A673 (cell line): ENCODE results near the gene VPS4A. TPM values are rescaled to one million over a fixed set of nuclear protein-coding genes. Genes with fewer than 3 reads are reported as not detected.

Experiments
- BruUV-seq: library from RNA; stranded (reverse); fragments of 400-500 nt; replicated peaks from 2 replicates; lab custom pipeline; 2021; lab: Mats Ljungman, UMichigan
- CTCF ChIA-PET: fragments of 300-600 bp; sonication (Branson Sonifier 250); formaldehyde crosslinking; loops from one replicate; lab custom pipeline; 2022; ENCODE audit warnings: antibody characterized with exemption; lab: Charles Lee
- POLR2A ChIA-PET: fragments of 300-600 bp; sonication (Branson Sonifier 250); formaldehyde crosslinking; loops from one replicate; lab custom pipeline; 2022; ENCODE audit warnings: antibody characterized with exemption; ENCODE audit not compliant: low non-redundant PET; lab: Charles Lee
- DNase-seq: peaks from one replicate; pipeline ENCODE4 v3.0.0-alpha.2; 2015; ENCODE audit warnings: low spot score
- H3K27ac ChIP-seq: fragments of 200-600 bp; sonication (generic); 2 replicates; pipeline ENCODE4 v1.5.1; 2016; ENCODE audit warnings: mixed run types, low read depth, mild to moderate bottlenecking, mixed read lengths, antibody characterized with exemption, low read length; ENCODE audit not compliant: poor library complexity, severe bottlenecking
- H3K27me3 ChIP-seq: fragments of 200-600 bp; sonication (generic); replicated peaks from 2 replicates; pipeline ENCODE4 v1.6.1; 2017; ENCODE audit warnings: mixed run types, low read depth, mild to moderate bottlenecking, mixed read lengths, antibody characterized with exemption, low read length; ENCODE audit not compliant: insufficient read depth, poor library complexity
- H3K36me3 ChIP-seq: fragments of 200-600 bp; sonication (generic); 2 replicates; pipeline ENCODE4 v1.6.1; 2016; ENCODE audit warnings: mixed run types, mild to moderate bottlenecking, mixed read lengths, antibody characterized with exemption, low read length; ENCODE audit not compliant: insufficient read depth, poor library complexity, severe bottlenecking
- H3K4me1 ChIP-seq: fragments of 200-600 bp; sonication (generic); 2 replicates; pipeline ENCODE4 v1.6.1; 2017; ENCODE audit warnings: mixed run types, mild to moderate bottlenecking, mixed read lengths, antibody characterized with exemption, low read length; ENCODE audit not compliant: insufficient read depth, poor library complexity, severe bottlenecking
- H3K4me3 ChIP-seq: fragments of 200-600 bp; sonication (generic); 2 replicates; pipeline ENCODE4 v1.5.1; 2016; ENCODE audit warnings: low read depth, mixed run types, mild to moderate bottlenecking, mixed read lengths, low read length; ENCODE audit not compliant: poor library complexity, severe bottlenecking
- H3K9me3 ChIP-seq: fragments of 200-600 bp; sonication (generic); 2 replicates; pipeline ENCODE4 v1.6.1; 2016; ENCODE audit warnings: mixed run types, low read depth, mild to moderate bottlenecking, mixed read lengths, antibody characterized with exemption, low read length; ENCODE audit not compliant: poor library complexity, severe bottlenecking
- CTCF ChIP-seq: fragments of 300-800, 200-600 bp; sonication (generic); conservative IDR thresholded peaks from 2 replicates; pipeline ENCODE4 v1.5.1; 2017; ENCODE audit warnings: low read depth, mild to moderate bottlenecking, antibody characterized with exemption, low read length, moderate library complexity, mixed read lengths
- EZH2 ChIP-seq: fragments of 200-600 bp; sonication (generic); IDR thresholded peaks from 2 replicates; pipeline ENCODE4 v1.6.1; 2017; ENCODE audit warnings: borderline replicate concordance, low read depth, mild to moderate bottlenecking, mixed read lengths, antibody characterized with exemption, low read length; ENCODE audit not compliant: poor library complexity, severe bottlenecking
- intact Hi-C: fragments of 100-400 bp; cut with micrococcal nuclease; formaldehyde crosslinking; loops from one replicate; pipeline ENCODE4 v1.10.0; 2022; ENCODE audit not compliant: unreplicated experiment
- total RNA-seq: library from RNA; stranded (reverse); gene quantifications from 2 replicates; pipeline ENCODE4 v1.2.3, GENCODE V29; 2021

VPS4A gene
- total RNA-seq, 1 experiment from 2014 or later, result 50.4 TPM

- no peak overlapping the region for H3K4me3 ChIP-seq
- no peak for DNase-seq
- H3K36me3 ChIP-seq, result peaks cover under 1% of the 10 kb centered on the region
- POLR2A ChIA-PET, result no interaction called here
- CTCF ChIA-PET, result no interaction called here
- H3K9me3 ChIP-seq, result no peaks in the 10 kb centered on the region
- no peak for TF ChIP-seq EZH2
- TF ChIP-seq CTCF, result no peak
- BruUV-seq, result no TSS peak
- intact Hi-C loops, result no loop called here
- H3K27me3 ChIP-seq, result no peaks in the 10 kb centered on the region
- no peak overlapping the region for H3K27ac ChIP-seq
- H3K4me1 ChIP-seq, result no peaks in the 10 kb centered on the region
These were observed 1.8 kb upstream of the VPS4A start for GRCh38 chr16:69309316-69309715.

GRCh38 chr16:69311533-69312387 lies 610 bp downstream of the VPS4A start:
- Histone ChIP-seq H3K4me1 (no peaks in the 10 kb centered on the region), H3K9me3 (no peaks in the 10 kb centered on the region), H3K27ac (peak overlapping the region; percentile 96), H3K27me3 (no peaks in the 10 kb centered on the region), H3K36me3 (peaks cover 24% of the 10 kb centered on the region), H3K4me3 (peak overlapping the region; percentile 100)
- TF ChIP-seq CTCF (no peak), EZH2 (no peak)
- BruUV-seq, result no TSS peak
- DNase-seq, result peak; percentile 51
- intact Hi-C loops, result no loop called here
- CTCF ChIA-PET, result interaction anchor here (0.5 to 0.7 kb wide), 3 partner anchors 12 to 119 kb away, joined by 3 to 7 read pairs (median 6); no protein-coding TSS in a partner anchor
- POLR2A ChIA-PET, result interaction anchor here (0.6 kb wide), 1 partner anchor 22 kb away, joined by 5 read pairs; no protein-coding TSS in a partner anchor

- ChIA-PET POLR2A (no interaction called here), CTCF (no interaction called here)
- Histone ChIP-seq H3K4me3 (no peak overlapping the region), H3K27me3 (no peaks in the 10 kb centered on the region), H3K4me1 (no peaks in the 10 kb centered on the region), H3K36me3 (peaks cover 39% of the 10 kb centered on the region), H3K27ac (no peak overlapping the region), H3K9me3 (no peaks in the 10 kb centered on the region)
- no peak for DNase-seq
- TF ChIP-seq EZH2, result no peak
- no peak for TF ChIP-seq CTCF
- no TSS peak for BruUV-seq
- intact Hi-C loops, result no loop called here
These were observed 2.3 kb downstream of the VPS4A start for GRCh38 chr16:69313469-69313868.
